Pancreas (tissue), 10 donors: ENCODE results near the gene SYK. TPM values are rescaled to one million over a fixed set of nuclear protein-coding genes. Genes with fewer than 3 reads are reported as not detected.

Experiments
- ATAC-seq, 4 donors: fragments of 200-7000 bp; cut with Tn5 transposase; one replicate each; pipeline versions ENCODE4 v1.8.0 to v1.9.1; 2020; ENCODE audit warnings: mild to moderate bottlenecking in 4 of 4, moderate library complexity in 4 of 4
- DNase-seq, 6 donors: peaks; one replicate each; pipeline ENCODE4 v3.0.0-alpha.2; 2020
- FAIRE-seq: peaks from 2 replicates; lab custom pipeline; 2012; peaks lifted over from hg19 to GRCh38; lab: Jason Lieb, UNC
- H3K27ac ChIP-seq, 4 donors: fragments of 200-600 bp; sonication (generic); 1 replicate in 3 of 4; 2 replicates in 1 of 4; pipeline versions ENCODE4 v1.5.0 to v1.8.0; 2020
- H3K27me3 ChIP-seq, 4 donors: fragments of 200-600 bp; one replicate each; pipeline ENCODE4 v1.8.0; 2021
- H3K36me3 ChIP-seq, 3 donors: fragments of 200-600 bp; sonication (generic) in 1 of 3; one replicate each; pipeline versions ENCODE4 v1.5.0 to v1.8.0; 2020 to 2021
- H3K4me1 ChIP-seq, 3 donors: fragments of 200-600 bp; one replicate each; pipeline ENCODE4 v1.8.0; 2021
- H3K4me3 ChIP-seq, 4 donors: fragments of 200-600 bp; sonication (generic) in 2 of 4; one replicate each; pipeline versions ENCODE4 v1.5.0 to v1.8.0; 2020 to 2021
- H3K9me3 ChIP-seq, 4 donors: fragments of 200-600 bp; one replicate each; pipeline ENCODE4 v1.8.0; 2021
- WGBS, 2 donors: extraction: QIAGEN DNeasy Blood & Tissue Kit; methylation state at CpG; one replicate each; pipeline ENCODE4 v1.1.7; 2013; 5-methylcytosine and 5-hydroxymethylcytosine counted together
- intact Hi-C, 3 donors: fragments of 100-400 bp; cut with DNase I; formaldehyde crosslinking; loops; one replicate each; pipeline versions ENCODE4 v1.11.1 to v1.14.2; 2022
- polyA plus RNA-seq, 2 donors: library from polyadenylated mRNA; stranded (reverse); fragments of 200-250 nt; gene quantifications; one replicate each; pipeline ENCODE4 v1.2.3, GENCODE V29; 2013
- total RNA-seq, 6 donors: library from RNA; stranded (reverse); fragmentation: NEBNext Ultra II Directional in 4 of 6; extraction: Animal tissue kit (Norgen Biotek cat#: 25700) in 4 of 6; gene quantifications; one replicate each; pipeline versions ENCODE4 v1.2.1 to v1.2.4, GENCODE V29; 2021 to 2023
- TF ChIP-seq, protein P1 (sequence below), 4 donors: fragments of 200-600 bp; sonication (generic) in 3 of 4; IDR thresholded peaks; one replicate each; pipeline versions ENCODE4 v1.5.0 to v1.8.0; 2021; ENCODE audit warnings: antibody characterized with exemption in 4 of 4
- donor health status: healthy with polysubstance abuse.
- donor health status: DM: no; HTN: no; CAD: no; lungs with moderate emphysema.
- donor health status: DM: no; HTN: no; CAD: no.
- donor health status: control.
- donor health status: control.
- donor health status: Bipolar disorder and iron deficiency.
- donor health status: DM: yes; HTN: yes; CAD: no.
- donor health status: DM: no; HTN: no; CAD: no.
- donor health status: DM: no; HTN: no; CAD: no.
- donor health status: DM: yes; HTN: yes; CAD: no.

Gene SYK
- total and polyA plus RNA-seq, 8 donors, result 5.5 to 41.1 (median 11.3) TPM

DNA sequence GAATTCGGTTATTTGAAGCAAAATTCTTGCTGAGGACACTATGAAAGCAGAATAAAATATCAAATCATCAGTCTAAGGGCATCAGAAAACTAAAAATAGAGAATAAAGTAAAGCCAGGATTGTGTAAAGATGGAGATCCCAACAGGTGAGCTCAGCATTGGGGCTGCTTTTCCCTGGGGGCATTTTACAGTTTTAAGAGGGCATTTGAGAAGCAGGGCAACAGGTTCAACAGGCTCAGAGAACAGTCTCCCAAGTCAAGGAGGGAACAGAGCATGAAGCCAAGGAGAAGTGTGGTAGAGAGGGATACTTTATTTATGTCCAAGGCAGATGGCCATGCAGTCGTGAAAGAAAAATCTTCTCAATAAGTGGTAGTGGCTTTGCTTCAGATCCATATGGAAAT is 145.4 kb downstream of the SYK start:
- FAIRE-seq, result no peak
- H3K4me3 ChIP-seq, result no peak overlapping the region
- 42 to 54% methylated on average over 2 of the region's 2 CpGs for WGBS, 2 donors
- intact Hi-C loops, result no loop called here
- no peaks in the 10 kb centered on the region for H3K36me3 ChIP-seq
- no peak for ATAC-seq
- H3K4me1 ChIP-seq, result no peaks in the 10 kb centered on the region
- TF ChIP-seq, protein P1, sequence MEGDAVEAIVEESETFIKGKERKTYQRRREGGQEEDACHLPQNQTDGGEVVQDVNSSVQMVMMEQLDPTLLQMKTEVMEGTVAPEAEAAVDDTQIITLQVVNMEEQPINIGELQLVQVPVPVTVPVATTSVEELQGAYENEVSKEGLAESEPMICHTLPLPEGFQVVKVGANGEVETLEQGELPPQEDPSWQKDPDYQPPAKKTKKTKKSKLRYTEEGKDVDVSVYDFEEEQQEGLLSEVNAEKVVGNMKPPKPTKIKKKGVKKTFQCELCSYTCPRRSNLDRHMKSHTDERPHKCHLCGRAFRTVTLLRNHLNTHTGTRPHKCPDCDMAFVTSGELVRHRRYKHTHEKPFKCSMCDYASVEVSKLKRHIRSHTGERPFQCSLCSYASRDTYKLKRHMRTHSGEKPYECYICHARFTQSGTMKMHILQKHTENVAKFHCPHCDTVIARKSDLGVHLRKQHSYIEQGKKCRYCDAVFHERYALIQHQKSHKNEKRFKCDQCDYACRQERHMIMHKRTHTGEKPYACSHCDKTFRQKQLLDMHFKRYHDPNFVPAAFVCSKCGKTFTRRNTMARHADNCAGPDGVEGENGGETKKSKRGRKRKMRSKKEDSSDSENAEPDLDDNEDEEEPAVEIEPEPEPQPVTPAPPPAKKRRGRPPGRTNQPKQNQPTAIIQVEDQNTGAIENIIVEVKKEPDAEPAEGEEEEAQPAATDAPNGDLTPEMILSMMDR (IDR thresholded peaks at IDR 0.05), result no peak
- no peaks in the 10 kb centered on the region for H3K27me3 ChIP-seq
- no peaks in the 10 kb centered on the region for H3K9me3 ChIP-seq
- DNase-seq, result no peak
- no peak overlapping the region for H3K27ac ChIP-seq

Other genes starting within 250 kb of the SYK start
- gene DIRAS2, start 159.0 kb upstream of the SYK start, total RNA-seq, result 1 to 10 TPM in 3 of 6 donors, under 1 TPM in 3; 0.55 to 1.7 (median 0.85) TPM
- gene DIRAS2, start 159.0 kb upstream of the SYK start, polyA plus RNA-seq, result under 1 TPM; 0.42 to 0.82 TPM